HPDE6-E6E7 (cell line): Measurements from ENCODE around the gene FBXL2.

Source experiments
- DNase-seq: peaks from one replicate; pipeline ENCODE4 v3.0.0; 2011; ENCODE audit warnings: missing footprints; ENCODE audit errors: extremely low spot score

The FBXL2 gene

GRCh38 chr3:33277193-33277882 lies at the start of gene FBXL2:
FBXL2 (plus strand) TSS chr3:33277442; CDS start chr3:33277513, 71 bp downstream.
- peak; percentile 40 for DNase-seq

- no peak for DNase-seq
Measured at GRCh38 chr3:33229066-33229465, 48.2 kb upstream of the FBXL2 start.

DNA sequence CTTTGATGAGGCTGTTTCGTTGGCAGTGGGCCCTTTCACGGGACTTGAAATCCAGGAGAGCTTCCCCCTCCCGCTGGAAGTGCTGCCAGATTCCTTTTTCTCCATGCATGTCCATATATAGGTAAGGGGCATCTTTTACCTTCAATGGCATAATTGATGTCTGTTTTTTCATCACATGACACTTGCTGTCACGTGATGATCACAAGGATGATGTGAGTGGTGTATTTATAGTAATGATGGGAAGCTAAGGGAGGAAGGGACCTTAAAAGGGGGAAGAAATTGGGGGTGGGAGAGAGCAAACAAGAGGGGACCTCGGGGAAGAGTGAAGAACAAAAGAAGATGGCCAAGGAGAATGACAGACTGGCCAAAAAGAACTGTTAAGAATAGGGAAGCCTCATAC lies 47.3 kb upstream of the FBXL2 start:
- DNase-seq, result no peak

GRCh38 chr3:33231756-33232465 lies 45.3 kb upstream of the FBXL2 start:
- DNase-seq, result no peak

GRCh38 chr3:33233884-33234283 lies 43.4 kb upstream of the FBXL2 start:
- no peak for DNase-seq

DNA sequence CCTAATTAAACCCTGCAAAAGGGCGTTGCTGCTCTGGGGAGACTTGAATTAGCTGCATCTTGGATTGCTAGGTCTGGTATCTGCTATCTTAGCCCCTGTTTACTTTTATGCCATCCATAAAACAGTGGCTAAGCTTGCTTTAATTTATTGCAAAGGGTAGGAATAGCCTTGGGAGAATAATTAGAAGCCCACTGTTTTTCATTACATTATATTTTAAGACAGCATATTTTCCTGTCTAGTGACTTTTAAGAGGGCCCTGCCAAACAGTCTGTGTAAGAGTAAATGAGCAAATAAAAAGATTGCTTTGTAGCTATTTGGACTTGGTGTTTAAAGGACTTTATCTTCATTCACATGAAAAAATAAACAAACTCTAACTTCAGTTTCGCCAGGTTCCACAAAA lies 41.2 kb upstream of the FBXL2 start:
- no peak for DNase-seq

DNA sequence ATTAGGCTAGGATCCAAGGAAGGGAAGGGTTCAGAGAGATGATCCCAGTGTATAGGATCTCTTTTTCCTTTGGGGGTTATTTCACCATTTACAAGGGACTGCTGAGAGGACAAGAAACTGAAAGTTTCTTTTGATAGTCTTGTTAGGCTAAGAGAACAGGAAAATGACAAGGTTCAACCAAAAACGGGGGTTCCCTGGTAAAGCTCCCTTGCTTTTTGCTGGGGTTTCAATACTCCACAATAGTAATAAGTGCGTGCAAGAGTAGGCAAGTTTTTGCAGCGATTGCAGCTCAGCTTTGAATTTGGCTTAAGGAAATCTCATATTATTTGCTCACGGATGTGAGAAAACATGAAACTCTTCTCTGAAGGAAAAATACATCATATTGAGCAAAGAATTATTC lies 39.8 kb upstream of the FBXL2 start:
- DNase-seq, result no peak

DNA sequence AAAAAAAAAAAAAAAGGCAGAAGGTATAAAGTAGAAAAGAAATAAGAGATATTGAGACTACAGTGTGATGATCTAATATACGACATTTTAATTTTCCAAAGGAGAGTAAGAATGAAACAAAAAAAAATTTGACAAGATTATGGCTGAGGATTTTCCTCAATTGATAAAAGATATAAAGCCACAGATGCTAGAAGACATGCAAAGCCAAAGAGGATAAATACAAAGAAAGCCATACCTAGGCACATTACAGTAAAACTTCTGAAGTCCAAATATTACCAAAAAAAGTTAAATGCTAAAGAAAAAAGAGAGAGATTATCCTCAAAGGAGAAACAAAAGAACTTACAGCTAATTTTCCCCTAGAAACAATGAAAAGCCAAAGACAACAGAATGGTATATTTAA lies 38.3 kb upstream of the FBXL2 start:
- no peak for DNase-seq

- no peak for DNase-seq
Measured at GRCh38 chr3:33240261-33240660, 37.0 kb upstream of the FBXL2 start.

GRCh38 chr3:33246786-33247185 lies 30.5 kb upstream of the FBXL2 start:
- DNase-seq, result no peak

DNA sequence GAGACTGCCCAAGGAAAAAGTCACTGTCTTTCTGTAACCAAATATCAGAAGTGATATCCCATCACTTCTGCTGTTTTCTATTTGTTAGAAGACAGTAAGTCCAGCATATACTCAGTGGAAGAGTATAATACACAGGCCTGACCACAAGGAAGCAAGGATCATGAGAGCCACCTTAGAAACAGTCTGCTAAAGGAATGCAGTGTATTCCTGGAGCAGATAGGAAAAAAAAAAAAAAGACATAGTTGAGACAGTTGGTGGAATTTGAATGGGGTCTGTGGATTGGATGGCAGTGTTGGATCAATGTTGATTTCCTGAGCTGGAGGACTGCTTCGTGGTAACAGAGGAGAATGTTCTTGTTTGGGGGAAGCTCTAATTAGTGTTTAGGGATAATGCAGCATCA lies 26.5 kb upstream of the FBXL2 start:
- no peak for DNase-seq

- DNase-seq, result no peak
Measured at GRCh38 chr3:33256249-33256648, 21.0 kb upstream of the FBXL2 start.

DNA sequence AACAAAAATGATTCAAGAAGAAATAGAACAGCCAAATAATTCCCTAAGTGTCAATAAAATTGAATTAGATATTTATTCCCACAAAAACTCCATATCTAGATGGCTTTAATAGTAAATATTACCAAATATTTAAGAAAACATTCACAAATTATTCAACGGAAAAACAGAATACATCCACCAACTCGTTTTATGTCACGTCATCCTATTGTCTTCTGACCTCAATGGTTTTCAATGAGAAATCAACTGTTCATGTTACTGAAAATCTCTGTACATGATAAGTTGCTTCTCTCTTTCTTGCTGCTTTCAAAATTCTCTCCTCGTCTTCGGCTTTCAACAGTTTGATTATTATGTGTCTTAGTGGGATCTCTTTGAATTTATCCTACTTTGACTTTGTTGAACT lies 17.1 kb upstream of the FBXL2 start:
- no peak for DNase-seq

GRCh38 chr3:33269385-33269784 lies 7.9 kb upstream of the FBXL2 start:
- DNase-seq, result no peak

DNA sequence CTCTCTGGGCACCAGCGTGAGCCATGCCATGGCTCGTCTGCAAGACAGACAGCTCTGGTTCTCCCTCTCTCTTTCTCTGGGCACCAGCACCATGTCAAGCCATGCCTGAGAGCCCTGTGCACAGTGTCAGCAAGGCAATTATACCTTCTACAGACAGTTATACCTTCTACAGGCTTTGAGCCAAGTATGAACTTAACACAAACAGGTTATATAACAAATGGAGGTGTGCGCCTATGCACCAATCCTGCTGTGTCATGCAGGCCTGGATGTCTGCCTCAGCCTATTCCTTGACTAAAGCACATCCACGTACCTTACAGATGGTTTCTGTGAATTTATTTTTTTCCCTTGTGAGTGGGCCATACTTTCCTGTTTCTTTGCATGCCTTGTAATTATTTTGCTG lies 5.9 kb upstream of the FBXL2 start:
- no peak for DNase-seq

GRCh38 chr3:33273628-33274027 lies 3.6 kb upstream of the FBXL2 start:
- DNase-seq, result no peak

DNA sequence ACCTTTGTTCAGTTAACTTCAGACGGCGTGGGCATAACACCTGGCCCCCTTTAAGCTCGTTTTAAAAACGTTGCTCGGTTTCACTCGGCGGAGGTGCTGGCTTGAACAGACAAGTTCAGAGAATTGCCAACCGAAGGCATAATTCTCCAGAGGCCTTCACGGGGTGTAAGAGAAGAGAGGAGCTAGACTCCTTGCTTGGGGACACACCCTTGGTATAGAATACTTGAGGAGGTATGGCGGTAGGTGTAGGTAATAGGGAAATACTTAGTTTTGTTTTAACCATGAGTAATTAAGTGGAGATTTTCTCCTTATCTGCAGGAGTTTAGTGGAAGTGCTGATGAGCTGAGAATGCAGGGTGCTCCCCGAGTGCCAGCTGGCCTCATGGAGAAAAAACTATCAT lies 921 bp downstream of the FBXL2 start:
- peak; percentile 0 for DNase-seq

DNA sequence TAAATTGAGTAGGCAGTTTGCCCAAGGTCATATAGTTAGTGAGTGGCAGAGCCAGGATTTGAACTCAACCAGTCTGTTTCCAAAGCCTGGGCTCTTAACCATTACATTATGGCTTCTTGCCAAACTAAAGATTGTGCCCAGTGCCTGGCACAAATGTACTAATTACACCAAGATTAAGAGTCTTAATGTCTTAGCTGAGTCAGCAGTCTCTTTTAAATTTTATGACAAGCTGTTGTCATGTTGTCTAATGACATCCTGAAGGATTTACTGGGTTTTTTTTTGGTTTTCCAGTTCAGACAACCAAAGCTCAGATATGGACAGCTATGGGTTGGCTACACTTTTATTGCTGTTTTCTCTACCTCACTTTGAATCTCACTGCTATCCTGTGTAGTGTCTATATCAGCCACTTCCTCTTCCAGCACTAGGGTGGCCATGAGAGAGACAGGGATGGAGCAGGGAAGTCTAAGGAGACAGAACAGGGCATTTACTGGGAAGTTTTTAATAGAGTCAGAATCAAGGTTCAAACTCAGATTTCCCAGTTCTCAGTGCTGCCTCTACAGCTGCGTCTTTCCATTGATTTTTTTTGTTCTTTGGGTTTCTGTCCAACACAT lies 10.5 kb downstream of the FBXL2 start:
- DNase-seq, result no peak

GRCh38 chr3:33299395-33300081 lies 22.3 kb downstream of the FBXL2 start:
- peak; percentile 35 for DNase-seq

DNA sequence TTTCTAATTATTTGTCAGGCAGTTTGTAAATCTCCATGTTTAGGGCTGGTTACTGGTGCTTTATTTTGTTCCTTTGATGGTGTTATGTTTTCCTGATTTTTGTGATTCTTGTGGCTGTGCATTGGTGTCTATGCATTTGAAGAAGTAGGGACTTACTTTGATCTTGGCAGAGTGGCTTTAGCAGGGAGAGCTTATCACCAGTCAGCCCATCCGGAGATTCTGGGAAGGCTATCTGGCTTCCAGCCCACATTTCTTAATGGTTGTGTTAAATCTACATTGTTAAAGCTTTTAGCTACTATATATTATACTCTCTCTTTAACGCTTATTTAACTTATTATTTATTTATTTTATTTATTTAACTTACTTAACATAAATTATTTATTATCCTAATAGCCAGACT lies 35.1 kb downstream of the FBXL2 start:
- DNase-seq, result no peak

DNA sequence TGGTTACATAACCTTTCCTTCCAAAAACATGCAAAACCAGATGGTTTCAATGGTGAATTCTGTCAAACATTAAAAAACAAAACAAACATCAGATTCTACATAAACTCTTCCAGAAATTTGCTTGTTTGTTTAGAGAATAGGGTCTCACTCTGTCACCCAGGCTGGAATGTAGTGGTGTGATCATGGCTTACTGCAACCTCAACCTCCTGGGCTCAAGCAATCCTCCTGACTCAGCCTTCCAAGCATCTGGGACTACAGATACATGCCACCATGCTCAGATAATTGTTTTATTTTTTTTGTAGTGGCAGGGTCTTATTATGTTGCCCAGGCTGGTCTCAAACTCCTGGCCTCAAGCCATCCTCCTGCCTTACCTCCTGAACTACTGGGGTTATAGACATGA lies 36.1 kb downstream of the FBXL2 start:
- DNase-seq, result no peak

GRCh38 chr3:33314993-33315392 lies 37.8 kb downstream of the FBXL2 start:
- DNase-seq, result no peak

GRCh38 chr3:33315826-33316225 lies 38.6 kb downstream of the FBXL2 start:
- peak; percentile 10 for DNase-seq
